Panc1 (cell line): ENCODE data around the gene SPRY1. TPM values are rescaled to one million over a fixed set of nuclear protein-coding genes. Genes with fewer than 3 reads are reported as not detected.

Experiments
- ATAC-seq: fragments of 200-7000 bp; cut with Tn5 transposase; 2 replicates; pipeline ENCODE4 v1.9.1; 2020; ENCODE audit warnings: mild to moderate bottlenecking, moderate library complexity
- BruUV-seq: library from RNA; stranded (reverse); fragments of 400-500 nt; replicated peaks from 2 replicates; lab custom pipeline; 2021; lab: Mats Ljungman, UMichigan
- CTCF ChIA-PET: fragments of 300-600 bp; sonication (Branson Sonifier 250); formaldehyde crosslinking; loops from one replicate; lab custom pipeline; 2022; ENCODE audit warnings: antibody characterized with exemption; lab: Charles Lee
- POLR2A ChIA-PET: fragments of 300-600 bp; sonication (Branson Sonifier 250); formaldehyde crosslinking; loops from one replicate; lab custom pipeline; 2022; ENCODE audit warnings: antibody characterized with exemption; lab: Charles Lee
- DNase-seq: peaks from one replicate; pipeline ENCODE4 v3.0.0-alpha.2; 2010; ENCODE audit warnings: low read depth, low spot score
- H3K27ac ChIP-seq: 2 replicates; pipeline ENCODE4 v1.5.1; 2011; ENCODE audit warnings: mild to moderate bottlenecking, low read length, inconsistent platforms
- H3K27me3 ChIP-seq: fragments of 200-500 bp; sonication (Bioruptor generic); 2 replicates; pipeline ENCODE4 v1.6.0; 2014; ENCODE audit warnings: low read length, inconsistent platforms; ENCODE audit not compliant: control insufficient read depth, insufficient read depth
- H3K36me3 ChIP-seq: fragments of 200-500 bp; sonication (Bioruptor generic); 2 replicates; pipeline ENCODE4 v1.5.1; 2014; ENCODE audit warnings: inconsistent platforms, mild to moderate bottlenecking, low read length, moderate library complexity; ENCODE audit not compliant: control insufficient read depth, insufficient read depth
- H3K4me1 ChIP-seq: 2 replicates; pipeline ENCODE4 v1.5.1; 2011; ENCODE audit warnings: inconsistent platforms, mild to moderate bottlenecking, low read length, moderate library complexity; ENCODE audit not compliant: control insufficient read depth, insufficient read depth
- H3K4me3 ChIP-seq, 2 experiments: 2 replicates each; pipeline ENCODE4 v1.5.1; 2011 to 2012; ENCODE audit warnings: low read depth in 2 of 2, low read length in 2 of 2, mild to moderate bottlenecking in 2 of 2, inconsistent platforms in 1 of 2, moderate library complexity in 1 of 2
- H3K9me3 ChIP-seq: fragments of 200-500 bp; sonication (Bioruptor generic); 2 replicates; pipeline ENCODE4 v1.5.1; 2014; ENCODE audit warnings: low read depth, mild to moderate bottlenecking, inconsistent platforms, low read length, moderate library complexity; ENCODE audit not compliant: control insufficient read depth, insufficient read depth
- POLR2AphosphoS5 ChIP-seq: IDR thresholded peaks from 2 replicates; pipeline ENCODE4 v1.6.1; 2012; ENCODE audit warnings: mild to moderate bottlenecking, low read depth, low read length, moderate library complexity
- SIN3A ChIP-seq: IDR thresholded peaks from 2 replicates; pipeline ENCODE4 v1.6.1; 2012; ENCODE audit warnings: low read depth, mild to moderate bottlenecking, low read length, moderate library complexity, borderline replicate concordance; ENCODE audit not compliant: insufficient read depth
- TCF7L2 ChIP-seq: IDR thresholded peaks from 2 replicates; pipeline ENCODE4 v1.6.1; 2011; ENCODE audit warnings: mild to moderate bottlenecking, low read depth, low read length, inconsistent platforms
- in situ Hi-C: cut with HindIII; loops from 2 replicates; pipeline ENCODE4 v1.10.0; 2016; ENCODE audit warnings: low sequenced_read_pairs, low pct_unique_long_range_greater_than_20kb
- intact Hi-C: fragments of 100-400 bp; cut with micrococcal nuclease; formaldehyde crosslinking; loops from one replicate; pipeline ENCODE4 v1.10.0; 2022; ENCODE audit not compliant: unreplicated experiment
- total RNA-seq: library from RNA; stranded (reverse); gene quantifications from one replicate; pipeline ENCODE4 v1.2.1, GENCODE V29; 2021; ENCODE audit not compliant: unreplicated experiment
- TF ChIP-seq, protein P1 (sequence below): fragments of 450-650 bp; IDR thresholded peaks from 2 replicates; pipeline ENCODE4 v1.5.1; 2017; ENCODE audit warnings: mild to moderate bottlenecking
- TF ChIP-seq, protein P2 (sequence below), 2 experiments: IDR thresholded peaks; 2 replicates each; pipeline ENCODE4 v1.6.1; 2011 to 2012; ENCODE audit warnings: low read depth in 2 of 2, control low read depth in 1 of 2, low read length in 1 of 2, mild to moderate bottlenecking in 1 of 2, moderate library complexity in 1 of 2; ENCODE audit not compliant: insufficient read depth in 1 of 2

SPRY1 gene
- total RNA-seq, 1 experiment from 2014 or later = 77.8 TPM

DNA sequence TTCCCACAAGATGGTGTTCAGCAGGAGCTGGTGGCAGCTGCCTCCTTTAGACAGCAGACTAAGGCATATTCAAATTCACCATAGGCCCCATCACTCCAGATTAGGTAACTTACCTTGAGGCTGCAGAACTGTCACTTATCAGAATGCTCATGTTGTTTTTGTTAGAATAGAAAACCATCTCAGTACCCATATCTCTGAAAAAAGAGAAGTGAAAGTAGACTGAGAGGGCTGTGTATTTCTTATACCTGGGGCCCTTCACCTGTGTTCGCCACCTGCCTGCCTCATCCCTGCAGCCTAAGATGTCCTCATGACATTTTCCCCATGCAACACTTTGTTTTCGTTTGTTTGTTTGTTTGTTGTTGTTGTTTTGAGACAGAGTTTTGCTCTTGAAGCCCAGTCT, 32.9 kb upstream of the SPRY1 start:
- ATAC-seq (no peak), DNase-seq (no peak)
- CTCF ChIA-PET = no interaction called here
- Histone ChIP-seq H3K27ac (no peak overlapping the region), H3K27me3 (no peaks in the 10 kb centered on the region), H3K36me3 (no peaks in the 10 kb centered on the region), H3K4me1 (no peaks in the 10 kb centered on the region), H3K9me3 (no peaks in the 10 kb centered on the region), H3K4me3 (no peak overlapping the region)
- POLR2A ChIA-PET = no interaction called here
- intact Hi-C loops = no loop called here
- TF ChIP-seq, protein P1, sequence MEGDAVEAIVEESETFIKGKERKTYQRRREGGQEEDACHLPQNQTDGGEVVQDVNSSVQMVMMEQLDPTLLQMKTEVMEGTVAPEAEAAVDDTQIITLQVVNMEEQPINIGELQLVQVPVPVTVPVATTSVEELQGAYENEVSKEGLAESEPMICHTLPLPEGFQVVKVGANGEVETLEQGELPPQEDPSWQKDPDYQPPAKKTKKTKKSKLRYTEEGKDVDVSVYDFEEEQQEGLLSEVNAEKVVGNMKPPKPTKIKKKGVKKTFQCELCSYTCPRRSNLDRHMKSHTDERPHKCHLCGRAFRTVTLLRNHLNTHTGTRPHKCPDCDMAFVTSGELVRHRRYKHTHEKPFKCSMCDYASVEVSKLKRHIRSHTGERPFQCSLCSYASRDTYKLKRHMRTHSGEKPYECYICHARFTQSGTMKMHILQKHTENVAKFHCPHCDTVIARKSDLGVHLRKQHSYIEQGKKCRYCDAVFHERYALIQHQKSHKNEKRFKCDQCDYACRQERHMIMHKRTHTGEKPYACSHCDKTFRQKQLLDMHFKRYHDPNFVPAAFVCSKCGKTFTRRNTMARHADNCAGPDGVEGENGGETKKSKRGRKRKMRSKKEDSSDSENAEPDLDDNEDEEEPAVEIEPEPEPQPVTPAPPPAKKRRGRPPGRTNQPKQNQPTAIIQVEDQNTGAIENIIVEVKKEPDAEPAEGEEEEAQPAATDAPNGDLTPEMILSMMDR = no peak
- TF ChIP-seq TCF7L2 (no peak), POLR2AphosphoS5 (no peak), SIN3A (no peak)
- TF ChIP-seq, protein P2, sequence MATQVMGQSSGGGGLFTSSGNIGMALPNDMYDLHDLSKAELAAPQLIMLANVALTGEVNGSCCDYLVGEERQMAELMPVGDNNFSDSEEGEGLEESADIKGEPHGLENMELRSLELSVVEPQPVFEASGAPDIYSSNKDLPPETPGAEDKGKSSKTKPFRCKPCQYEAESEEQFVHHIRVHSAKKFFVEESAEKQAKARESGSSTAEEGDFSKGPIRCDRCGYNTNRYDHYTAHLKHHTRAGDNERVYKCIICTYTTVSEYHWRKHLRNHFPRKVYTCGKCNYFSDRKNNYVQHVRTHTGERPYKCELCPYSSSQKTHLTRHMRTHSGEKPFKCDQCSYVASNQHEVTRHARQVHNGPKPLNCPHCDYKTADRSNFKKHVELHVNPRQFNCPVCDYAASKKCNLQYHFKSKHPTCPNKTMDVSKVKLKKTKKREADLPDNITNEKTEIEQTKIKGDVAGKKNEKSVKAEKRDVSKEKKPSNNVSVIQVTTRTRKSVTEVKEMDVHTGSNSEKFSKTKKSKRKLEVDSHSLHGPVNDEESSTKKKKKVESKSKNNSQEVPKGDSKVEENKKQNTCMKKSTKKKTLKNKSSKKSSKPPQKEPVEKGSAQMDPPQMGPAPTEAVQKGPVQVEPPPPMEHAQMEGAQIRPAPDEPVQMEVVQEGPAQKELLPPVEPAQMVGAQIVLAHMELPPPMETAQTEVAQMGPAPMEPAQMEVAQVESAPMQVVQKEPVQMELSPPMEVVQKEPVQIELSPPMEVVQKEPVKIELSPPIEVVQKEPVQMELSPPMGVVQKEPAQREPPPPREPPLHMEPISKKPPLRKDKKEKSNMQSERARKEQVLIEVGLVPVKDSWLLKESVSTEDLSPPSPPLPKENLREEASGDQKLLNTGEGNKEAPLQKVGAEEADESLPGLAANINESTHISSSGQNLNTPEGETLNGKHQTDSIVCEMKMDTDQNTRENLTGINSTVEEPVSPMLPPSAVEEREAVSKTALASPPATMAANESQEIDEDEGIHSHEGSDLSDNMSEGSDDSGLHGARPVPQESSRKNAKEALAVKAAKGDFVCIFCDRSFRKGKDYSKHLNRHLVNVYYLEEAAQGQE (IDR thresholded peaks at IDR 0.05; ENCODE audit: insufficient read depth in 1 of 2, low read depth in 2 of 2, low read length in 1 of 2) = no peak
- in situ Hi-C loops = no loop called here
- BruUV-seq = no TSS peak

DNA sequence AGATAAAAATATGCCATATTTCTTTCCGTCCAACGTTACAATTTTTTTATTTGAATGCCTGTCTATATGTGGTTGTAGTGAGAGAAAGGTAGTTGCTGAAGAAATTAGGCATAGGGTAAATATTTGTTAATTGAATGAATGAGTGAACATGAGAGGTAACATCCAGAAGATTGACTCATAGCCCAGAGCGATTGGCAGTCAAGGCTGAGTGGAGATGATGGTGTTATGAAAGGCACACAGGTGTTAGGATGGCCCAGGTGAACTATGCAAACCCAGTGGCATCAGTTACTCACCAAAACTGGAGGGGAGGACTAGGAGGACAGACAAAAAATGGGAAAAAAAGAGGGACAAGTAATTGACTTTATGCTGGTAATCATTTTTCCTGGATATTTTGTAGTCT, 31.7 kb upstream of the SPRY1 start:
- no peak for ATAC-seq
- no TSS peak for BruUV-seq
- CTCF ChIA-PET = no interaction called here
- TF ChIP-seq POLR2AphosphoS5 (no peak), SIN3A (no peak), TCF7L2 (no peak)
- TF ChIP-seq, protein P2 (IDR thresholded peaks at IDR 0.05; ENCODE audit: insufficient read depth in 1 of 2, low read depth in 2 of 2, low read length in 1 of 2) = no peak
- TF ChIP-seq, protein P1 = no peak
- H3K36me3 ChIP-seq = no peaks in the 10 kb centered on the region
- H3K4me1 ChIP-seq = no peaks in the 10 kb centered on the region
- H3K27ac ChIP-seq = no peak overlapping the region
- H3K4me3 ChIP-seq = no peak overlapping the region
- H3K27me3 ChIP-seq = no peaks in the 10 kb centered on the region
- DNase-seq = no peak
- POLR2A ChIA-PET = no interaction called here
- intact Hi-C loops (no loop called here), in situ Hi-C loops (no loop called here)
- no peaks in the 10 kb centered on the region for H3K9me3 ChIP-seq
